Caco-2 (cell line): Measurements from ENCODE around the gene PEA15. TPM values are rescaled to one million over a fixed set of nuclear protein-coding genes. Genes with fewer than 3 reads are reported as not detected.

Experiments used
- BruUV-seq: library from RNA; stranded (reverse); fragments of 400-500 nt; replicated peaks from 2 replicates; lab custom pipeline; 2021; lab: Mats Ljungman, UMichigan
- CTCF ChIA-PET: fragments of 300-600 bp; sonication (Branson Sonifier 250); formaldehyde crosslinking; loops from one replicate; lab custom pipeline; 2022; ENCODE audit warnings: antibody characterized with exemption; lab: Charles Lee
- POLR2A ChIA-PET: fragments of 300-600 bp; sonication (Branson Sonifier 250); formaldehyde crosslinking; loops from one replicate; lab custom pipeline; 2022; ENCODE audit warnings: antibody characterized with exemption; lab: Charles Lee
- DNase-seq, 2 experiments: peaks; one replicate each; pipeline versions ENCODE4 v3.0.0 to v3.0.0-alpha.2; 2020 to 2022
- H3K27me3 ChIP-seq: replicated peaks from 2 replicates; pipeline ENCODE4 v1.6.0; 2011; ENCODE audit warnings: low read length; ENCODE audit not compliant: control insufficient read depth, insufficient read depth
- H3K36me3 ChIP-seq: 2 replicates; pipeline ENCODE4 v1.5.1; 2011; ENCODE audit warnings: low read length; ENCODE audit not compliant: control insufficient read depth, insufficient read depth
- H3K4me1 ChIP-seq: fragments of 250-450 bp; sonication (Bioruptor Pico); 2 replicates; pipeline ENCODE4 v1.5.1; 2020; ENCODE audit warnings: mild to moderate bottlenecking
- H3K4me3 ChIP-seq: 2 replicates; pipeline ENCODE4 v1.5.1; 2011; ENCODE audit warnings: low read depth, mild to moderate bottlenecking, control low read depth, low read length
- H3K9me3 ChIP-seq: fragments of 250-450 bp; sonication (Bioruptor Pico); 2 replicates; pipeline ENCODE4 v1.5.1; 2020; ENCODE audit warnings: mild to moderate bottlenecking, moderate library complexity
- H3K27ac Mint-ChIP-seq: one replicate; pipeline ENCODE4 v1.8.0; 2022; ENCODE audit warnings: mixed read lengths; ENCODE audit not compliant: unreplicated experiment
- H3K27me3 Mint-ChIP-seq: one replicate; pipeline ENCODE4 v1.8.0; 2022; ENCODE audit warnings: mixed read lengths; ENCODE audit not compliant: insufficient read depth, unreplicated experiment
- H3K36me3 Mint-ChIP-seq: one replicate; pipeline ENCODE4 v1.8.0; 2022; ENCODE audit warnings: mild to moderate bottlenecking, mixed read lengths; ENCODE audit not compliant: insufficient read depth, unreplicated experiment
- H3K4me1 Mint-ChIP-seq: one replicate; pipeline ENCODE4 v1.8.0; 2022; ENCODE audit warnings: low read depth, mixed read lengths; ENCODE audit not compliant: unreplicated experiment
- H3K4me3 Mint-ChIP-seq: one replicate; pipeline ENCODE4 v1.8.0; 2022; ENCODE audit warnings: mild to moderate bottlenecking, moderate library complexity, mixed read lengths; ENCODE audit not compliant: unreplicated experiment
- H3K9me3 Mint-ChIP-seq: one replicate; pipeline ENCODE4 v1.8.0; 2022; ENCODE audit warnings: mixed read lengths; ENCODE audit not compliant: unreplicated experiment
- intact Hi-C: fragments of 100-400 bp; cut with micrococcal nuclease; formaldehyde crosslinking; loops from one replicate; pipeline ENCODE4 v1.10.0; 2022; ENCODE audit not compliant: unreplicated experiment
- total RNA-seq: library from RNA; stranded (reverse); gene quantifications from 2 replicates; pipeline ENCODE4 v1.2.3, GENCODE V29; 2022
- TF ChIP-seq, protein P1 (sequence below), 2 experiments: fragments of 200-600 bp in 1 of 2; IDR thresholded peaks; 1 replicate in 1 of 2; 2 replicates in 1 of 2; pipeline versions ENCODE4 v1.5.1 to v1.8.0; 2011 to 2022; ENCODE audit warnings: antibody characterized with exemption in 1 of 2, control low read depth in 1 of 2, inconsistent platforms in 1 of 2, low read depth in 1 of 2, low read length in 1 of 2, mild to moderate bottlenecking in 1 of 2, moderate library complexity in 1 of 2; ENCODE audit not compliant: insufficient read depth in 1 of 2, severe bottlenecking in 1 of 2, unreplicated experiment in 1 of 2

Gene PEA15
- total RNA-seq, 1 experiment from 2014 or later: 85.1 TPM

DNA sequence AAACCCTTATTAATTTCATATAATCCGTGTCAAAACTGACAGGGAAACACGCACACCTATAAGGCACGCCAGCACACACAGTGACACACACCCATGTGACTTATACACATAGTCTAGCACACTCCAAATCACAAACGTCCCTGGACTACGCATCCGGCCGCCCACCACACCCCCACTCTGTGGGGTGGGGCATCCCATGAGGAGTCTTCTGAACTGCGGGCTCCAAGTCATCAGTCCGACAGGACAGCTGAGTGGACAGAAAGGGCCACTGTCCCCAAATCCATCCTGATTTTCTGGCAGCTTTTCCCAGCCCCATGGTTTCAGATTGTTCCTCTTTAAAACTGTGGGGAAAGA, 829 bp downstream of the PEA15 start:
- peaks cover 22% of the 10 kb centered on the region for H3K36me3 Mint-ChIP-seq
- no peak overlapping the region for H3K27ac Mint-ChIP-seq
- Histone ChIP-seq H3K4me1 (peaks cover 10% of the 10 kb centered on the region), H3K4me3 (peak overlapping the region; percentile 97), H3K36me3 (peaks cover 2% of the 10 kb centered on the region; the same call in 1 of the 2 replicates), H3K27me3 (no peaks in the 10 kb centered on the region), H3K9me3 (no peaks in the 10 kb centered on the region)
- BruUV-seq: TSS peak; percentile 31
- ChIA-PET CTCF (interaction anchor here (1.1 to 2.5 kb wide), 3 partner anchors 13 to 55 kb away, joined by 4 to 11 read pairs (median 5); no protein-coding TSS in a partner anchor), POLR2A (interaction anchor here (0.6 kb wide), 1 partner anchor 64 kb away, joined by 3 read pairs; no protein-coding TSS in a partner anchor)
- H3K27me3 Mint-ChIP-seq: no peaks in the 10 kb centered on the region
- TF ChIP-seq, protein P1, sequence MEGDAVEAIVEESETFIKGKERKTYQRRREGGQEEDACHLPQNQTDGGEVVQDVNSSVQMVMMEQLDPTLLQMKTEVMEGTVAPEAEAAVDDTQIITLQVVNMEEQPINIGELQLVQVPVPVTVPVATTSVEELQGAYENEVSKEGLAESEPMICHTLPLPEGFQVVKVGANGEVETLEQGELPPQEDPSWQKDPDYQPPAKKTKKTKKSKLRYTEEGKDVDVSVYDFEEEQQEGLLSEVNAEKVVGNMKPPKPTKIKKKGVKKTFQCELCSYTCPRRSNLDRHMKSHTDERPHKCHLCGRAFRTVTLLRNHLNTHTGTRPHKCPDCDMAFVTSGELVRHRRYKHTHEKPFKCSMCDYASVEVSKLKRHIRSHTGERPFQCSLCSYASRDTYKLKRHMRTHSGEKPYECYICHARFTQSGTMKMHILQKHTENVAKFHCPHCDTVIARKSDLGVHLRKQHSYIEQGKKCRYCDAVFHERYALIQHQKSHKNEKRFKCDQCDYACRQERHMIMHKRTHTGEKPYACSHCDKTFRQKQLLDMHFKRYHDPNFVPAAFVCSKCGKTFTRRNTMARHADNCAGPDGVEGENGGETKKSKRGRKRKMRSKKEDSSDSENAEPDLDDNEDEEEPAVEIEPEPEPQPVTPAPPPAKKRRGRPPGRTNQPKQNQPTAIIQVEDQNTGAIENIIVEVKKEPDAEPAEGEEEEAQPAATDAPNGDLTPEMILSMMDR (IDR thresholded peaks at IDR 0.05; ENCODE audit: insufficient read depth in 1 of 2, low read depth in 1 of 2, low read length in 1 of 2, severe bottlenecking in 1 of 2, unreplicated experiment in 1 of 2): no peak
- intact Hi-C loops: no loop called here
- no peaks in the 10 kb centered on the region for H3K9me3 Mint-ChIP-seq
- peak overlapping the region; percentile 81 for H3K4me3 Mint-ChIP-seq
- peaks cover 18% of the 10 kb centered on the region for H3K4me1 Mint-ChIP-seq
- DNase-seq: no peak

GRCh38 chr1:160206421-160207117, 1.4 kb downstream of the PEA15 start:
- Mint-ChIP-seq H3K4me3 (peak overlapping the region; percentile 81), H3K36me3 (peaks cover 22% of the 10 kb centered on the region), H3K27ac (no peak overlapping the region), H3K4me1 (peaks cover 18% of the 10 kb centered on the region), H3K9me3 (no peaks in the 10 kb centered on the region), H3K27me3 (no peaks in the 10 kb centered on the region)
- no TSS peak for BruUV-seq
- Histone ChIP-seq H3K4me1 (peaks cover 10% of the 10 kb centered on the region), H3K36me3 (peaks cover 2% of the 10 kb centered on the region; the same call in 1 of the 2 replicates), H3K9me3 (no peaks in the 10 kb centered on the region), H3K4me3 (no peak overlapping the region; the same call in 1 of the 2 replicates), H3K27me3 (no peaks in the 10 kb centered on the region)
- TF ChIP-seq, protein P1 (IDR thresholded peaks at IDR 0.05; ENCODE audit: insufficient read depth in 1 of 2, low read depth in 1 of 2, low read length in 1 of 2, severe bottlenecking in 1 of 2, unreplicated experiment in 1 of 2): no peak
- DNase-seq: no peak
- CTCF ChIA-PET: interaction anchor here (1.1 to 1.4 kb wide), 2 partner anchors 13 to 54 kb away, joined by 4 to 5 read pairs; no protein-coding TSS in a partner anchor
- POLR2A ChIA-PET: interaction anchor here (0.6 kb wide), 1 partner anchor 64 kb away, joined by 3 read pairs; no protein-coding TSS in a partner anchor
- intact Hi-C loops: no loop called here

DNA sequence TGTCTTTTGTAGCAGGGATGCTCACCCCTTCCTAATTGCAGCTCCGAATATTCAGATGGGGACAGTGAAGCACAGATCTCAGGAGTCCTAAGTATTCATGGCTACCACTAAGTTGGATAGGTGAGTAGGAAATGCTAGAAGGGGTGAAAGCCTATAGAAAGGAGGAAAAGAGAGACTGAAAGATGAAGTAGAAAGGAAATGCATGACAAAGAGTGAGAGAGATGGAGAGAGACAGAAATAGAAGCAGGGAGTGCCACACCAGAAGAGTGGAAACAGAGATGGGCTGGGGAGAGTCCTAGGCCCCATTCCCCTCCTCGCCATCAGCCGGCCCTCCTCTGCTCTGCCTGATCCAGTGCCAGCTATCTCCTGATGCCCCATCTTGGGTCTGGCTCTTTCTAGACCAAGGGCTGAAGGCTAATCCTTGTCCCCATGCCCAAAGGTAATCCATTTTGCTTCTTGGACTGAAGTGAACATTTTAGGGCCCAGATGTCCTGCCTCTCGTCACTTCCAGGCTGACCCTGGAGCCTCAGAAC, 2.0 kb downstream of the PEA15 start:
- H3K4me3 ChIP-seq: no peak overlapping the region

More for the DNA sequence above, 2.0 kb downstream of the PEA15 start:
- H3K36me3 ChIP-seq: peaks cover 2% of the 10 kb centered on the region; the same call in 1 of the 2 replicates
- no peak for DNase-seq
- H3K4me1 ChIP-seq: peaks cover 10% of the 10 kb centered on the region
- H3K27me3 Mint-ChIP-seq: no peaks in the 10 kb centered on the region
- peaks cover 26% of the 10 kb centered on the region for H3K36me3 Mint-ChIP-seq
- peaks cover 18% of the 10 kb centered on the region for H3K4me1 Mint-ChIP-seq
- intact Hi-C loops: no loop called here
- no peaks in the 10 kb centered on the region for H3K9me3 Mint-ChIP-seq
- H3K4me3 Mint-ChIP-seq: no peak overlapping the region
- no peaks in the 10 kb centered on the region for H3K9me3 ChIP-seq
- no peak overlapping the region for H3K27ac Mint-ChIP-seq
- no peaks in the 10 kb centered on the region for H3K27me3 ChIP-seq
- POLR2A ChIA-PET: no interaction called here
- no TSS peak for BruUV-seq
- TF ChIP-seq, protein P1 (IDR thresholded peaks at IDR 0.05; ENCODE audit: insufficient read depth in 1 of 2, low read depth in 1 of 2, low read length in 1 of 2, severe bottlenecking in 1 of 2, unreplicated experiment in 1 of 2): no peak
- CTCF ChIA-PET: interaction anchor here (1.4 kb wide), 1 partner anchor 13 kb away, joined by 5 read pairs; no protein-coding TSS in a partner anchor
